Right ventricle myocardium inferior (tissue), 1 donor: ENCODE measurements around the gene STX2. TPM values are rescaled to one million over a fixed set of nuclear protein-coding genes. Genes with fewer than 3 reads are reported as not detected.

Experiments used
- ATAC-seq: fragments of 200-7000 bp; cut with Tn5 transposase; one replicate; pipeline ENCODE4 v1.9.1; 2020; ENCODE audit warnings: mild to moderate bottlenecking, moderate library complexity
- DNase-seq: peaks from one replicate; pipeline ENCODE4 v3.0.0; 2021; ENCODE audit errors: missing footprints
- intact Hi-C: fragments of 100-400 bp; cut with DNase I; formaldehyde crosslinking; loops from one replicate; pipeline ENCODE4 v1.11.0; 2022
- total RNA-seq: library from RNA; stranded (reverse); fragmentation: NEBNext Ultra II Directional; extraction: Animal tissue kit (Norgen Biotek cat#: 25700); gene quantifications from one replicate; pipeline ENCODE4 v1.2.1, GENCODE V29; 2021
- donor health status: DM: no; HTN: yes; CAD: no; lungs with severe emphysema.

Gene STX2
- total RNA-seq, 1 donor from 2014 or later, result 15.9 TPM

GRCh38 chr12:130813949-130814348 is 25.1 kb downstream of the STX2 start:
- ATAC-seq (no peak), DNase-seq (no peak)
- intact Hi-C loops, result no loop called here

- no peak for DNase-seq
- intact Hi-C loops, result no loop called here
- no peak for ATAC-seq
These were observed 25.6 kb downstream of the STX2 start for GRCh38 chr12:130813436-130813835.

DNA sequence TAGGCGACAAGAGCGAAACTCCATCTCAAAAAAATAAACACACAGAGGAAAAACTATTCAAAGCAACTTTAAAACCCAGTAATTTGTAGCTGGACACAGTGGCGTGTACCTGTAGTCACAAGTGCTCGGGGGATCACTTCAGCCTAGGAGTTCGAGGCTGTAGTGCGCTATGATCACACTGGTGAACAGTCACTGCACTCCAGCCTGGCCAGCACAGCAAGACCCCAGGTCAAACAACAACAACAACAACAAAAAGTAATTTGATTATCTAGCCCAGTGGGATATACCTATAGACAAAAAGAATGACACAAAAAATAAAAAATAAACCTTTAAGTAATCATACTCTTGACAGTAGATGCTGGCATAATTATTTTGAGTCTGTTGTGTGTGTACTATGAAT is 29.3 kb downstream of the STX2 start:
- ATAC-seq, result no peak
- no peak for DNase-seq
- intact Hi-C loops, result no loop called here

DNA sequence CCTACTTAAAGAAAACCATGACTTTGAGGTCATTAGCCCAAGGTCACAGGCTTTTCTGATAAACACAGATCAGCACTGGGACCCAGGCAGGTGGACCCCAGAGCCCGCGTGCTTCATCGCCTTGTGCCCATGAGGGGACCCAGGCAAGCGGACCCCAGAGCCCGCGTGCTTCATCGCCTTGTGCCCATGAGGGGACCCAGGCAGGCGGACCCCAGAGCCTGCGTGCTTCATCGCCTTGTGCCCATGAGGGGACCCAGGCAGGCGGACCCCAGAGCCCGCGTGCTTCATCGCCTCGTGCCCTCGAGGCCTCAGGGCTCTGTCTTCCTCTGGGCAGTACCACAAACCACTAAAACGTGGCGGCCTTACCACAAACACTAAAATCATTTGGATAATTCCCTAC is 31.7 kb downstream of the STX2 start:
- ATAC-seq (no peak), DNase-seq (no peak)
- intact Hi-C loops, result no loop called here

GRCh38 chr12:130806574-130806973 is 32.5 kb downstream of the STX2 start:
- DNase-seq (no peak), ATAC-seq (no peak)
- intact Hi-C loops, result no loop called here

DNA sequence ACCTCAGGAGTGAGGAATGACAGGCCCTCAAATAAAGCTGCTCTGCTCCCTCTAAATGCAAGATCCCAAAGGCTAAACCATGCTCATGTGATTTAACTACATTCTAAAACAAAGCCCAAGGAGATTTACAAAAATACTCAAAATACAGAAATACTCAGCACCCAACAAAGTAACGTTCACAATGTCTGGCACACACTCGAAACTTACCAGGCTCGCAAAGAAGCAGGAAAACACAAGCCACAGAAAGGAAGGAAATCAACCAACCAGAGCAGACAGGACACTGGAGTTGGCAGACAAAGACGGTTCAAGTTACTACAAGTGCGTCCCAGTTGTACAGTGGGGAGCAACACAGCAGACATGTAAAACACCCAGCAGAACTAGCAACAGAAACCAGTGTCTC is 33.4 kb downstream of the STX2 start:
- intact Hi-C loops, result no loop called here
- no peak for DNase-seq
- no peak for ATAC-seq

- intact Hi-C loops, result no loop called here
- DNase-seq (no peak), ATAC-seq (no peak)
These were observed 34.8 kb downstream of the STX2 start for GRCh38 chr12:130804216-130804615.

GRCh38 chr12:130803702-130804101 is 35.3 kb downstream of the STX2 start:
- ATAC-seq (no peak), DNase-seq (no peak)
- intact Hi-C loops, result no loop called here

DNA sequence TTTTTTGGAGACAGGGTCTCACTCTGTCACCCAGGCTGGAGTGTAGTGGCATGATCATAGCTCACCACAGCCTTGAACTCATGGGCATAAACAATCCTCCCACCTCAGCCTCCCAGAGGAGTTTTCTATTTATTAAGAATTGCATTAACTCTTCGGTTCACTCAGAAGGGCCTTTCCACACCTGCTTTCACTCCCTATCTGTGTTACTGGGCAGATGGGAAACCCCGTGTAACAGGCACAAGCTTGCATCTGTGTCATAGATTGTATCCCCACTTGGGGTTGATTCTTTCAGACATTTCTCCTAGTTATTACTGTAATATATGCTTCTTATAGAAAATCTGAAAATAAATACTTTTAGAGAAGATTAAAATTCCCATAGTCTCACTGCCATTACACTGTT is 38.7 kb downstream of the STX2 start:
- DNase-seq (no peak), ATAC-seq (no peak)
- intact Hi-C loops, result no loop called here

DNA sequence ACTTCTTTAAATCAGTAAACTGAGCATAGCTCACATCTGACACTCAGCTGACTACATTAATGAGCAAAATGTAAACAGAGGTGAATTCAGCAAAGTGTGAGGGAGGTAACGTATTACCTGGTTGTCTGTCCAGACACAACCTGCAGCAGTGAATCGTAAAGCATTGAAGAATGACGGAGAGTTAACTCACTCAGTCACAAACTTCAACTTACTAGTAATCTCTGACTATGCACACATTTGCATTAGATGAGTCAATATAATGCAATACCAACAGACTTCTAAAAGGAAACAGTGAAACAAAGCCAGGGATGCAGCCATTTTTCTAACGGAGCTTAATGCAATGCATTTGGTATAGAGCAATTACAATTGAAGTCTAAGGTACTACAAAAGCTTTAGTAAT is 40.0 kb downstream of the STX2 start:
- intact Hi-C loops, result no loop called here
- DNase-seq (no peak), ATAC-seq (no peak)

GRCh38 chr12:130796985-130797686 is 41.9 kb downstream of the STX2 start:
- DNase-seq (no peak), ATAC-seq (no peak)
- intact Hi-C loops, result no loop called here

DNA sequence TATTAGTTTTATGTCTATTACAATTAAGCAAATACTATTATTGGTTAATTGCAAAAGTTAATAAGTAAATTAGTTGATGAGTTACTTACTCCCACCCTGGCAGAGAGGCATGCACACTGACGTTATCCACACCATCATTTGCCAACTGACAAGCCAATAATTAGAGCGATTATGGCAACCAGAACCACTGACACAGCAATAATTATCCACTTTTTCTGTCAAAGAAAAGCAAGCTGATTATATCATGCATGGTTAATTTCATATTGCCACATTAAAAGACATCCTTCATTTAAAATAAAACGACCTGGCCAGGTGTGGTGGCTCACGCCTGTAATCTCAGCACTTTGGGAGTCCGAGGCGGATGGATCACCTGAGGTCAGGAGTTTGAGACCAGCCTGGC is 43.1 kb downstream of the STX2 start:
- DNase-seq (no peak), ATAC-seq (no peak)
- intact Hi-C loops, result no loop called here

- DNase-seq (no peak), ATAC-seq (no peak)
- intact Hi-C loops, result no loop called here
These were observed 45.5 kb downstream of the STX2 start for GRCh38 chr12:130793554-130793849.

DNA sequence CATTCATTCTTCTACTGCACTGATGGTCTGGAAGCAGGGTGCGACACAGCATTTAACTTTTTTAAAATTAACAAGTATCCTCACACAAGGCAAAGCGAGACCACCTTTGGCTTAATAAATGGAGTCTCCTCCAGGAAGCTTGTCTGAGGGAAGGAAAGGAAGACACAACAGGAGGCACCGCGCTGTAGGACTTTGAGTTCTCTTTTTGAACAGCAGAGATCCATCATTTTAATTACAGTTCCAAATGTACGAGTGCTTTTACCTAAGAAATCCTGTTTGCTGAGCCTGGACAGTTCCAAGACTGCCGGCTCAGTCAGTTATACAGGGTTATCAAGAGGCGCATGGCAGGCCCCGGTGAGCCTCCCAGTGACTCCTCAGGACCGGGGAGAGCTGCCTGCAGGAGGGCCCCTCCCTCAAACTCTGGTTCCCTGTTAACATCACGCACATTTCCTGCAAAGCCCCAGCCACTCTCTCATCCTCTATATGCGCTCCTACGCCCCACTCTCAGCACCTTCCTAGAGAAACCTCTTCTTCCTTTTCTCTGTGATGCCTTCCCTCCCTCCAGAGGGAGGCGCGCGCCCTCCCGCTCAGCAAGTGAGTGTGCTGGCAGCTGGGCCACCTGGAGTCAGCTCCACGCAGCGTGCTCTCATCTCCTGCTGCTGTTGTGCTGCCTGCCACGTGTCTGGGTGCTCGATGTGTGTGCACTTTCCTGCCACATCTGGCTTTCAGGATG is 46.1 kb downstream of the STX2 start:
- no peak for ATAC-seq
- DNase-seq, result no peak
- intact Hi-C loops, result no loop called here

DNA sequence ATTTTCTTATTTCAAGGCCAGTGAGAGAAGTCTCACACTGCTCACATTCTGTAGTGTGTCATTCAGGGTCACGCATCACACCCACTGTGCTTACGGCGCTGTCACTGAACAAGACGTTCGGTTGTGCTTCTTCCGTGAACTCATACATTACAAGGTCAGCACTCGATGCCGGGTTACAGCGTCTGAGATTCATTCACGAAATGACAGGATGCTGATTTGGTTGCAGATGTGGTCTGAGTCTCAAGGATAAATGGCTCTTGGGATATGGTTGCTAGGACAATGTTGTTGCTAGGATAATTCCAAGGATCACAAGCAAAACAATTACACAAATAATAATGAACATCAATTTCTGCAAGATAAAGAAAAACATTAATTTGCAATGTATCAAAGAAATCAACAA is 47.4 kb downstream of the STX2 start:
- ATAC-seq (no peak), DNase-seq (peak; percentile 62)
- intact Hi-C loops, result no loop called here

GRCh38 chr12:130788515-130788914 is 50.5 kb downstream of the STX2 start:
- ATAC-seq (no peak), DNase-seq (no peak)
- intact Hi-C loops, result no loop called here

GRCh38 chr12:130787445-130788410 is 51.3 kb downstream of the STX2 start:
- ATAC-seq, result peak; percentile 10
- intact Hi-C loops, result no loop called here
- DNase-seq, result no peak

GRCh38 chr12:130787041-130787440 is 52.0 kb downstream of the STX2 start:
- intact Hi-C loops, result no loop called here
- DNase-seq (no peak), ATAC-seq (peak; percentile 16)

GRCh38 chr12:130783110-130783715 is 55.8 kb downstream of the STX2 start:
- intact Hi-C loops, result no loop called here
- DNase-seq (no peak), ATAC-seq (no peak)
